ENCODE measurements around the gene ANKRD26. TPM values are rescaled to one million over a fixed set of nuclear protein-coding genes. Genes with fewer than 3 reads are reported as not detected.
A peak's percentile ranks its signal among the peaks of the same experiment; 100 is the strongest.

Gene ANKRD26
- total RNA-seq, 1 experiment from 2014 or later: 2.9 TPM

GRCh38 chr10:27100813-27101347, 586 bp upstream of the ANKRD26 start:
- DNase-seq (no peak), ATAC-seq (peak; percentile 21; the same call in 1 of the 2 replicates)
- Histone ChIP-seq H3K79me2 (ENCODE audit: low read length) (peaks cover 14% of the 10 kb centered on the region), H3K4me3 (ENCODE audit: low read length) (peak overlapping the region; percentile 97), H3K4me1 (ENCODE audit: insufficient read depth, low read length) (peaks cover 11% of the 10 kb centered on the region; the same call in 1 of the 2 replicates), H3K4me2 (ENCODE audit: low read length) (peak overlapping the region; percentile 99), H4K20me1 (ENCODE audit: low read length) (no peaks in the 10 kb centered on the region), H3K9ac (ENCODE audit: low read length) (peak overlapping the region; percentile 92), H3K36me3 (ENCODE audit: low read depth, low read length) (no peaks in the 10 kb centered on the region), H3K27ac (ENCODE audit: low read length) (no peak overlapping the region), H3K9me2 (replicated peaks; ENCODE audit: low read length) (no peaks in the 10 kb centered on the region), H2AFZ (ENCODE audit: low read length) (peak overlapping the region; percentile 100), H3K9me3 (ENCODE audit: low read length) (no peaks in the 10 kb centered on the region), H3F3A (ENCODE audit: low read length, unreplicated experiment) (no peaks in the 10 kb centered on the region), H3K27me3 (ENCODE audit: low read length) (no peaks in the 10 kb centered on the region)
- TF ChIP-seq EZH2phosphoT487 (IDR thresholded peaks at IDR 0.05; ENCODE audit: borderline replicate concordance, low read length) (no peak), EZH2 (IDR thresholded peaks at IDR 0.05; ENCODE audit: low read length, unreplicated experiment) (no peak)
- TF ChIP-seq, protein P1, sequence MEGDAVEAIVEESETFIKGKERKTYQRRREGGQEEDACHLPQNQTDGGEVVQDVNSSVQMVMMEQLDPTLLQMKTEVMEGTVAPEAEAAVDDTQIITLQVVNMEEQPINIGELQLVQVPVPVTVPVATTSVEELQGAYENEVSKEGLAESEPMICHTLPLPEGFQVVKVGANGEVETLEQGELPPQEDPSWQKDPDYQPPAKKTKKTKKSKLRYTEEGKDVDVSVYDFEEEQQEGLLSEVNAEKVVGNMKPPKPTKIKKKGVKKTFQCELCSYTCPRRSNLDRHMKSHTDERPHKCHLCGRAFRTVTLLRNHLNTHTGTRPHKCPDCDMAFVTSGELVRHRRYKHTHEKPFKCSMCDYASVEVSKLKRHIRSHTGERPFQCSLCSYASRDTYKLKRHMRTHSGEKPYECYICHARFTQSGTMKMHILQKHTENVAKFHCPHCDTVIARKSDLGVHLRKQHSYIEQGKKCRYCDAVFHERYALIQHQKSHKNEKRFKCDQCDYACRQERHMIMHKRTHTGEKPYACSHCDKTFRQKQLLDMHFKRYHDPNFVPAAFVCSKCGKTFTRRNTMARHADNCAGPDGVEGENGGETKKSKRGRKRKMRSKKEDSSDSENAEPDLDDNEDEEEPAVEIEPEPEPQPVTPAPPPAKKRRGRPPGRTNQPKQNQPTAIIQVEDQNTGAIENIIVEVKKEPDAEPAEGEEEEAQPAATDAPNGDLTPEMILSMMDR (conservative IDR thresholded peaks at IDR 0.05; ENCODE audit: low read depth, low read length): no peak
- TSS peak; percentile 75 for BruUV-seq (replicated peaks)
- intact Hi-C loops (cut with micrococcal nuclease): no loop called here
- CTCF ChIA-PET: no interaction called here
- POLR2A ChIA-PET (ENCODE audit: unreplicated experiment): interaction anchor here (0.6 kb wide), 1 partner anchor 87 kb away, joined by 3 read pairs; no protein-coding TSS in a partner anchor

GRCh38 chr10:27099448-27099847, 846 bp downstream of the ANKRD26 start:
- ChIA-PET POLR2A (ENCODE audit: unreplicated experiment) (no interaction called here), CTCF (no interaction called here)
- H3K9me3 ChIP-seq (ENCODE audit: low read length): no peaks in the 10 kb centered on the region
- DNase-seq: no peak
- ATAC-seq: no peak
- no TSS peak for BruUV-seq (replicated peaks)
- H3F3A ChIP-seq (ENCODE audit: low read length, unreplicated experiment): no peaks in the 10 kb centered on the region
- H3K27ac ChIP-seq (ENCODE audit: low read length): no peak overlapping the region
- H3K9ac ChIP-seq (ENCODE audit: low read length): peak overlapping the region; percentile 92
- intact Hi-C loops (cut with micrococcal nuclease): no loop called here
- H3K4me3 ChIP-seq (ENCODE audit: low read length): peak overlapping the region; percentile 97
- TF ChIP-seq, protein P1 (conservative IDR thresholded peaks at IDR 0.05; ENCODE audit: low read depth, low read length): no peak
- no peak for TF ChIP-seq EZH2 (IDR thresholded peaks at IDR 0.05; ENCODE audit: low read length, unreplicated experiment)
- peaks cover 11% of the 10 kb centered on the region; the same call in 1 of the 2 replicates for H3K4me1 ChIP-seq (ENCODE audit: insufficient read depth, low read length)
- H3K79me2 ChIP-seq (ENCODE audit: low read length): peaks cover 14% of the 10 kb centered on the region
- peak overlapping the region; percentile 99 for H3K4me2 ChIP-seq (ENCODE audit: low read length)
- H4K20me1 ChIP-seq (ENCODE audit: low read length): no peaks in the 10 kb centered on the region
- no peaks in the 10 kb centered on the region for H3K9me2 ChIP-seq (replicated peaks; ENCODE audit: low read length)
- H2AFZ ChIP-seq (ENCODE audit: low read length): peak overlapping the region; percentile 100
- H3K27me3 ChIP-seq (ENCODE audit: low read length): no peaks in the 10 kb centered on the region
- no peaks in the 10 kb centered on the region for H3K36me3 ChIP-seq (ENCODE audit: low read depth, low read length)

DNA sequence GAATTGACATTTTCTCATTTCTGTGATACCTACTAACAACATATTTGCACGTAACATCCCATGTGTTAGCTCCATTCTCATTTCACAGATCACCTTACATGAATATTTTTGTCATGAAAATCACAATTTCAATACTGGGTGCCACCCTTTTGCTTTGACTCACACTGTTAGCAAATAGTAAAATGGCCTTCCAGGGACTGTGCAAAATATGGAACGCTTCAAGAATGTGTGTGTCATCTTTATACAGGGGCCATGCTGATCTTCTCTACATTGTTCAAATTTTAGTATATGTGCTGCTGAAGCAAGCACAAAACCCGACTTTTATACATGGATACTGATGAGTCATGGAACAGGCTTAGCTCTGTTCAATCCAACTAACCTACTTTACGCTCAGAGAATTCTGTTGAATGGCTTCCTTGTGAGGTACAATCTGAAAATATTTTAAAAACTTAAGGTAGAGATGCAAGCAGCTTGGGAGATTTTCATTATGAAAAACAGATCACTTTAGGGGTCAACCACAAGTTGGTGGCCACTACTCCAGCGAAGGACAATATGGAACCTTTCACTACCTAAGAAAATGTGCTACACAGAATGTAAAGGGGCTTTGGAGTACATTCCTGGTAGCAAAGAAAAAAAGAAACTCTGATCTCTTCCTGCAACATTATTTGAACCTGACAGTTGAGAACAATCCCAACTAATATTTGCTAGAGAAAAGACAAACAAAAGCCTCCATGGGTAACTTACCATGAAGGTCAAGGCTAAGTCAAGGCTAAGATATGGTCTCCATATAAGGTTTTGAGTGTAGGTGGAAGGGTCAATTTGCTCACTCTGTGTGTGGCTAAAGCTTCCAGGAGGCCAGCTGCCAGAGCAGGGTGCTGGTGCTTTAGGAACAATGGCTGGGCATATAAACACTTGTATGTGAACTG, 11.9 kb downstream of the ANKRD26 start:
- Histone ChIP-seq H3F3A (ENCODE audit: low read length, unreplicated experiment) (no peaks in the 10 kb centered on the region), H3K36me3 (ENCODE audit: low read depth, low read length) (peaks cover 6% of the 10 kb centered on the region), H3K9ac (ENCODE audit: low read length) (no peak overlapping the region), H3K4me1 (ENCODE audit: insufficient read depth, low read length) (no peaks in the 10 kb centered on the region), H4K20me1 (ENCODE audit: low read length) (no peaks in the 10 kb centered on the region), H3K9me2 (replicated peaks; ENCODE audit: low read length) (no peaks in the 10 kb centered on the region), H3K9me3 (ENCODE audit: low read length) (no peaks in the 10 kb centered on the region), H3K4me3 (ENCODE audit: low read length) (no peak overlapping the region), H2AFZ (ENCODE audit: low read length) (no peak overlapping the region), H3K4me2 (ENCODE audit: low read length) (no peak overlapping the region), H3K27me3 (ENCODE audit: low read length) (no peaks in the 10 kb centered on the region), H3K79me2 (ENCODE audit: low read length) (no peaks in the 10 kb centered on the region), H3K27ac (ENCODE audit: low read length) (no peak overlapping the region)
- ATAC-seq (no peak), DNase-seq (no peak)
- POLR2A ChIA-PET (ENCODE audit: unreplicated experiment): no interaction called here
- intact Hi-C loops (cut with micrococcal nuclease): no loop called here
- TF ChIP-seq EZH2phosphoT487 (IDR thresholded peaks at IDR 0.05; ENCODE audit: borderline replicate concordance, low read length): no peak
- no peak for TF ChIP-seq EZH2 (IDR thresholded peaks at IDR 0.05; ENCODE audit: low read length, unreplicated experiment)
- TF ChIP-seq, protein P1 (conservative IDR thresholded peaks at IDR 0.05; ENCODE audit: low read depth, low read length): no peak
- BruUV-seq (replicated peaks): no TSS peak
- CTCF ChIA-PET: no interaction called here

All from PC-3 (cell line).